Measurements from ENCODE around the gene ARL2BP. TPM values are rescaled to one million over a fixed set of nuclear protein-coding genes. Genes with fewer than 3 reads are reported as not detected.

The ARL2BP gene
- total and polyA plus RNA-seq, 2 of the 13 experiments (the other 11 are each of a cell fraction or from before 2014, with no cell fraction given) = 64.3 to 67.6 TPM

GRCh38 chr16:57300387-57301125, 55.5 kb downstream of the ARL2BP start (continued):
- TF ChIP-seq, protein P1, sequence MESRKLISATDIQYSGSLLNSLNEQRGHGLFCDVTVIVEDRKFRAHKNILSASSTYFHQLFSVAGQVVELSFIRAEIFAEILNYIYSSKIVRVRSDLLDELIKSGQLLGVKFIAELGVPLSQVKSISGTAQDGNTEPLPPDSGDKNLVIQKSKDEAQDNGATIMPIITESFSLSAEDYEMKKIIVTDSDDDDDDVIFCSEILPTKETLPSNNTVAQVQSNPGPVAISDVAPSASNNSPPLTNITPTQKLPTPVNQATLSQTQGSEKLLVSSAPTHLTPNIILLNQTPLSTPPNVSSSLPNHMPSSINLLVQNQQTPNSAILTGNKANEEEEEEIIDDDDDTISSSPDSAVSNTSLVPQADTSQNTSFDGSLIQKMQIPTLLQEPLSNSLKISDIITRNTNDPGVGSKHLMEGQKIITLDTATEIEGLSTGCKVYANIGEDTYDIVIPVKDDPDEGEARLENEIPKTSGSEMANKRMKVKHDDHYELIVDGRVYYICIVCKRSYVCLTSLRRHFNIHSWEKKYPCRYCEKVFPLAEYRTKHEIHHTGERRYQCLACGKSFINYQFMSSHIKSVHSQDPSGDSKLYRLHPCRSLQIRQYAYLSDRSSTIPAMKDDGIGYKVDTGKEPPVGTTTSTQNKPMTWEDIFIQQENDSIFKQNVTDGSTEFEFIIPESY (CRISPR knock-in tag; IDR thresholded peaks at IDR 0.05) = peak; percentile 87
- TF ChIP-seq POGK (CRISPR knock-in tag; conservative IDR thresholded peaks at IDR 0.05) = no peak; the same call in 1 of the 2 replicates
- TF ChIP-seq TRAFD1 (CRISPR knock-in tag; IDR thresholded peaks at IDR 0.05; ENCODE audit: borderline replicate concordance) = no peak; the same call in 1 of the 2 replicates
- TF ChIP-seq, protein P2, sequence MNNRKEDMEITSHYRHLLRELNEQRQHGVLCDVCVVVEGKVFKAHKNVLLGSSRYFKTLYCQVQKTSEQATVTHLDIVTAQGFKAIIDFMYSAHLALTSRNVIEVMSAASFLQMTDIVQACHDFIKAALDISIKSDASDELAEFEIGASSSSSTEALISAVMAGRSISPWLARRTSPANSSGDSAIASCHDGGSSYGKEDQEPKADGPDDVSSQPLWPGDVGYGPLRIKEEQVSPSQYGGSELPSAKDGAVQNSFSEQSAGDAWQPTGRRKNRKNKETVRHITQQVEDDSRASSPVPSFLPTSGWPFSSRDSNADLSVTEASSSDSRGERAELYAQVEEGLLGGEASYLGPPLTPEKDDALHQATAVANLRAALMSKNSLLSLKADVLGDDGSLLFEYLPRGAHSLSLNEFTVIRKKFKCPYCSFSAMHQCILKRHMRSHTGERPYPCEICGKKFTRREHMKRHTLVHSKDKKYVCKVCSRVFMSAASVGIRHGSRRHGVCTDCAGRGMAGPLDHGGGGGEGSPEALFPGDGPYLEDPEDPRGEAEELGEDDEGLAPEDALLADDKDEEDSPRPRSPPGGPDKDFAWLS (CRISPR knock-in tag; IDR thresholded peaks at IDR 0.05; ENCODE audit: borderline replicate concordance) = peak; percentile 88; the same call in 1 of the 2 replicates
- no peak; the same call in none of the 2 replicates for TF ChIP-seq BORCS8-MEF2B (CRISPR knock-in tag; IDR thresholded peaks at IDR 0.05)
- TF ChIP-seq ZNF562 (CRISPR knock-in tag; IDR thresholded peaks at IDR 0.05; ENCODE audit: borderline replicate concordance) = no peak
- no peak for TF ChIP-seq MEIS2 (CRISPR knock-in tag; IDR thresholded peaks at IDR 0.05)
- peak; percentile 94; the same call in 1 of the 2 replicates for TF ChIP-seq GTF3A (CRISPR knock-in tag; conservative IDR thresholded peaks at IDR 0.05)
- peak; percentile 97 for TF ChIP-seq ZNF138 (CRISPR knock-in tag; IDR thresholded peaks at IDR 0.05; ENCODE audit: low read depth)
- no peak for TF ChIP-seq ZSCAN22 (CRISPR knock-in tag; IDR thresholded peaks at IDR 0.05)
- TF ChIP-seq ZNF441 (CRISPR knock-in tag; IDR thresholded peaks at IDR 0.05; ENCODE audit: borderline replicate concordance) = peak; percentile 93; the same call in 1 of the 2 replicates
- TF ChIP-seq ZSCAN29 (CRISPR knock-in tag; conservative IDR thresholded peaks at IDR 0.05) = peak; percentile 93; the same call in 1 of the 2 replicates
- peak; percentile 77; the same call in 1 of the 2 replicates for TF ChIP-seq NFKB2 (CRISPR knock-in tag; IDR thresholded peaks at IDR 0.05; ENCODE audit: borderline replicate concordance)
- TF ChIP-seq AGO1 (IDR thresholded peaks at IDR 0.05; ENCODE audit: low read depth, low read length, poor library complexity, severe bottlenecking) = peak; percentile 48
- peak; percentile 12 for TF ChIP-seq PRPF4 (IDR thresholded peaks at IDR 0.05; ENCODE audit: low read depth, low read length, poor library complexity, severe bottlenecking)
- no peak; the same call in 1 of the 2 replicates for TF ChIP-seq ZSCAN20 (CRISPR knock-in tag; IDR thresholded peaks at IDR 0.05; ENCODE audit: borderline replicate concordance)
- TF ChIP-seq KDM1A (CRISPR knock-in tag; IDR thresholded peaks at IDR 0.05) = peak; percentile 40
- no peak; the same call in 1 of the 2 replicates for TF ChIP-seq ZNF720 (CRISPR knock-in tag; IDR thresholded peaks at IDR 0.05)
- TF ChIP-seq KDM4B (CRISPR knock-in tag; IDR thresholded peaks at IDR 0.05) = peak; percentile 73; the same call in 1 of the 2 replicates
- TF ChIP-seq ZNF292 (CRISPR knock-in tag; IDR thresholded peaks at IDR 0.05; ENCODE audit: borderline replicate concordance, low read depth) = peak; percentile 74; the same call in 1 of the 2 replicates
- peak; percentile 93; the same call in 1 of the 2 replicates for TF ChIP-seq ZNF557 (CRISPR knock-in tag; IDR thresholded peaks at IDR 0.05)
